NT2/D1 (cell line): ENCODE data around the gene RNF180.
"Not testable (repeated sequence)": the region's sequence is repeated elsewhere in the genome, so short reads cannot be mapped to it uniquely, and the experiment has no call there.

Experiments used
- SUZ12 ChIP-seq: IDR thresholded peaks from 2 replicates; pipeline ENCODE4 v1.6.1; 2011; ENCODE audit not compliant: insufficient read length, insufficient read depth; ENCODE audit errors: extremely low read depth
- YY1 ChIP-seq: IDR thresholded peaks from 2 replicates; pipeline ENCODE4 v1.6.1; 2011; ENCODE audit not compliant: insufficient read length, insufficient read depth
- ZNF274 ChIP-seq: IDR thresholded peaks from 2 replicates; pipeline ENCODE4 v1.6.1; 2011; ENCODE audit warnings: mild to moderate bottlenecking, low read depth, low read length

DNA sequence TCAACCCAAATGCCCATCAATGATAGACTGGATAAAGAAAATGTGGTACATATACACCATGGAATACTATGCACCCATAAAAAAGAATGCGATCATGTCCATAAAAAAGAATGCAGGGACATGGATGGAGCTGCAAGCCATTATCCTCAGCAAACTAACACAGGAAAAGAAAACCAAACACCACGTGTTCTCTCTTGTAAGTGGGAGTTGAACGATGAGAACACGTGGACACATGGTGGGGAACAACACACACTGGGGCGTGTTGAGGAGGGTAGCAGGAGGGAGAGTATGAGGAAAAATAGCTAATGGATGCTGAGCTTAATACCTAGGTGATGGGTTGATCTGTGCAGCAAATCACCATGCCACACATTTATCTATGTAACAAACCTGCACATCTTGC lies 233.1 kb downstream of the RNF180 start:
- not testable (repeated sequence) for TF ChIP-seq YY1, SUZ12, ZNF274
